H9 (cell line): ENCODE measurements around the gene ATP1A4. TPM values are rescaled to one million over a fixed set of nuclear protein-coding genes. Genes with fewer than 3 reads are reported as not detected.
"Not testable (repeated sequence)": the region's sequence is repeated elsewhere in the genome, so short reads cannot be mapped to it uniquely, and the experiment has no call there.

Experiments used
- DNase-seq: peaks from one replicate; pipeline ENCODE4 v3.0.0-alpha.2; 2017
- H2AFZ ChIP-seq: one replicate; pipeline ENCODE4 v1.6.1; 2013; ENCODE audit warnings: mild to moderate bottlenecking, low read length, control low read depth, moderate library complexity
- H2AK5ac ChIP-seq: 2 replicates; pipeline ENCODE4 v1.6.1; 2013; ENCODE audit warnings: low read length, control low read depth, mixed read lengths; ENCODE audit not compliant: insufficient read length
- H2BK120ac ChIP-seq: one replicate; pipeline ENCODE4 v1.6.1; 2013; ENCODE audit warnings: low read depth, mild to moderate bottlenecking, low read length, control low read depth, inconsistent platforms; ENCODE audit not compliant: poor library complexity, severe bottlenecking
- H2BK12ac ChIP-seq: 2 replicates; pipeline ENCODE4 v1.6.1; 2013; ENCODE audit warnings: low read length, control low read depth, mixed read lengths, low read depth; ENCODE audit not compliant: insufficient read length
- H2BK15ac ChIP-seq: 2 replicates; pipeline ENCODE4 v1.6.1; 2013; ENCODE audit warnings: low read depth, low read length, control low read depth
- H2BK20ac ChIP-seq: one replicate; pipeline ENCODE4 v1.6.1; 2013; ENCODE audit warnings: low read depth, mild to moderate bottlenecking, low read length, control low read depth, inconsistent platforms; ENCODE audit not compliant: poor library complexity, severe bottlenecking
- H2BK5ac ChIP-seq: 2 replicates; pipeline ENCODE4 v1.6.1; 2013; ENCODE audit warnings: low read length, control low read depth, mixed read lengths; ENCODE audit not compliant: insufficient read length
- H3K14ac ChIP-seq: 2 replicates; pipeline ENCODE4 v1.6.1; 2013; ENCODE audit warnings: low read length, control low read depth; ENCODE audit not compliant: insufficient read depth
- H3K18ac ChIP-seq: 2 replicates; pipeline ENCODE4 v1.6.1; 2013; ENCODE audit warnings: low read depth, mild to moderate bottlenecking, mixed read lengths, low read length, control low read depth; ENCODE audit not compliant: insufficient read length
- H3K23ac ChIP-seq: 2 replicates; pipeline ENCODE4 v1.6.1; 2013; ENCODE audit warnings: low read length, control low read depth, mixed read lengths, low read depth; ENCODE audit not compliant: insufficient read length
- H3K23me2 ChIP-seq: 2 replicates; pipeline ENCODE4 v1.6.1; 2013; ENCODE audit warnings: low read depth, mild to moderate bottlenecking, mixed read lengths, low read length, control low read depth; ENCODE audit not compliant: insufficient read length, poor library complexity, severe bottlenecking
- H3K27ac ChIP-seq: 2 replicates; pipeline ENCODE4 v1.5.1; 2013; ENCODE audit warnings: low read length, control low read depth, mixed read lengths, low read depth; ENCODE audit not compliant: insufficient read length
- H3K27me3 ChIP-seq: 2 replicates; pipeline ENCODE4 v1.6.1; 2013; ENCODE audit warnings: low read length, control low read depth, inconsistent platforms; ENCODE audit not compliant: insufficient read depth
- H3K4ac ChIP-seq: 2 replicates; pipeline ENCODE4 v1.6.1; 2013; ENCODE audit warnings: low read depth, mild to moderate bottlenecking, control low read depth, inconsistent platforms, low read length, moderate library complexity
- H3K4me1 ChIP-seq: 2 replicates; pipeline ENCODE4 v1.6.1; 2013; ENCODE audit warnings: low read length, control low read depth, inconsistent platforms; ENCODE audit not compliant: insufficient read depth
- H3K4me2 ChIP-seq: 2 replicates; pipeline ENCODE4 v1.6.1; 2013; ENCODE audit warnings: low read length, control low read depth, mixed read lengths; ENCODE audit not compliant: insufficient read length, insufficient read depth
- H3K56ac ChIP-seq: 2 replicates; pipeline ENCODE4 v1.6.1; 2013; ENCODE audit warnings: low read depth, mild to moderate bottlenecking, mixed read lengths, low read length, control low read depth; ENCODE audit not compliant: insufficient read length
- H3K79me1 ChIP-seq: 2 replicates; pipeline ENCODE4 v1.6.1; 2013; ENCODE audit warnings: low read depth, mild to moderate bottlenecking, moderate library complexity, low read length, control low read depth, inconsistent platforms; ENCODE audit not compliant: insufficient read depth, poor library complexity, severe bottlenecking
- H3K79me2 ChIP-seq: 2 replicates; pipeline ENCODE4 v1.6.1; 2013; ENCODE audit warnings: low read length, control low read depth, inconsistent platforms; ENCODE audit not compliant: insufficient read depth
- H3K9ac ChIP-seq: 2 replicates; pipeline ENCODE4 v1.6.1; 2013; ENCODE audit warnings: low read length, control low read depth, mixed read lengths; ENCODE audit not compliant: insufficient read length; ENCODE audit errors: extremely low read depth
- H3K9me3 ChIP-seq: one replicate; pipeline ENCODE4 v1.6.1; 2013; ENCODE audit warnings: low read depth, low read length, inconsistent platforms; ENCODE audit not compliant: control insufficient read depth
- H3T11ph ChIP-seq: one replicate; pipeline ENCODE4 v1.6.1; 2013; ENCODE audit warnings: mild to moderate bottlenecking, low read length, control low read depth, inconsistent platforms
- H4K20me1 ChIP-seq: one replicate; pipeline ENCODE4 v1.6.1; 2013; ENCODE audit not compliant: control insufficient read depth, insufficient read length, insufficient read depth
- H4K5ac ChIP-seq: 2 replicates; pipeline ENCODE4 v1.6.1; 2013; ENCODE audit warnings: low read depth, mild to moderate bottlenecking, mixed read lengths, low read length, control low read depth; ENCODE audit not compliant: insufficient read length
- H4K8ac ChIP-seq: replicated peaks from 2 replicates; pipeline ENCODE4 v1.6.1; 2013; ENCODE audit warnings: low read length, control low read depth, mixed read lengths, low read depth; ENCODE audit not compliant: insufficient read length
- H4K91ac ChIP-seq: 2 replicates; pipeline ENCODE4 v1.6.1; 2013; ENCODE audit warnings: low read depth, mild to moderate bottlenecking, moderate library complexity, mixed read lengths, low read length, control low read depth; ENCODE audit not compliant: insufficient read length
- H3K27ac Mint-ChIP-seq, 3 experiments: 2 replicates in 2 of 3; 3 replicates in 1 of 3; pipeline ENCODE4 v1.8.0; 2020 to 2021; ENCODE audit warnings: mixed read lengths in 3 of 3, mild to moderate bottlenecking in 1 of 3, moderate library complexity in 1 of 3
- H3K27me3 Mint-ChIP-seq: 2 replicates; pipeline ENCODE4 v1.8.0; 2021; ENCODE audit warnings: low read depth, mild to moderate bottlenecking, moderate library complexity, mixed read lengths
- H3K36me3 Mint-ChIP-seq, 3 experiments: 2 replicates in 2 of 3; 3 replicates in 1 of 3; pipeline ENCODE4 v1.8.0; 2020 to 2021; ENCODE audit warnings: low read depth in 3 of 3, mixed read lengths in 3 of 3; ENCODE audit not compliant: insufficient read depth in 1 of 3
- H3K4me1 Mint-ChIP-seq, 2 experiments: 2 replicates each; pipeline ENCODE4 v1.8.0; 2020; ENCODE audit warnings: mixed read lengths in 2 of 2
- H3K4me3 Mint-ChIP-seq, 2 experiments: 2 replicates in 1 of 2; 3 replicates in 1 of 2; pipeline ENCODE4 v1.8.0; 2020 to 2021; ENCODE audit warnings: mild to moderate bottlenecking in 2 of 2, mixed read lengths in 2 of 2, moderate library complexity in 1 of 2
- H3K9me3 Mint-ChIP-seq, 2 experiments: 2 replicates in 1 of 2; 3 replicates in 1 of 2; pipeline ENCODE4 v1.8.0; 2020; ENCODE audit warnings: mild to moderate bottlenecking in 2 of 2, mixed read lengths in 2 of 2, moderate library complexity in 1 of 2
- CTCF ChIP-seq: fragments of 200-600 bp; sonication (generic); conservative IDR thresholded peaks from 3 replicates; pipeline ENCODE4 v1.8.0; 2021; ENCODE audit warnings: antibody characterized with exemption, mild to moderate bottlenecking
- WGBS: extraction: QIAGEN DNeasy Blood & Tissue Kit; methylation state at CpG from one replicate; pipeline ENCODE4 v1.1.7; 2013; ENCODE audit warnings: missing lambda C conversion rate, low lambda C conversion rate, mixed read lengths; ENCODE audit not compliant: insufficient read length; ENCODE audit errors: extremely low coverage; 5-methylcytosine and 5-hydroxymethylcytosine counted together
- total RNA-seq: library from RNA; stranded (reverse); gene quantifications from 2 replicates; pipeline ENCODE4 v1.2.1, GENCODE V29; 2021

Gene ATP1A4
- total RNA-seq, 1 experiment from 2014 or later = 0.20 TPM

GRCh38 chr1:160109686-160110085 lies 41.7 kb upstream of the ATP1A4 start:
- WGBS = no CpG with 5 or more reads among the region's 4 CpGs

GRCh38 chr1:160111462-160111861 lies 39.9 kb upstream of the ATP1A4 start:
- not testable (repeated sequence) for H4K5ac ChIP-seq, H3K18ac ChIP-seq, DNase-seq, H3K23ac ChIP-seq, H3K23me2 ChIP-seq, H2BK20ac ChIP-seq, H3K14ac ChIP-seq, H4K20me1 ChIP-seq, H3K36me3 Mint-ChIP-seq, H2AK5ac ChIP-seq, H2BK15ac ChIP-seq, H2BK5ac ChIP-seq, H3K27me3 Mint-ChIP-seq, H3K79me1 ChIP-seq, H3K9me3 ChIP-seq, H3K79me2 ChIP-seq, H4K91ac ChIP-seq, H4K8ac ChIP-seq, H2BK12ac ChIP-seq, H2AFZ ChIP-seq, H3K4ac ChIP-seq, H3K27me3 ChIP-seq, H3K4me3 Mint-ChIP-seq, H3T11ph ChIP-seq, H2BK120ac ChIP-seq, H3K4me2 ChIP-seq, H3K56ac ChIP-seq, H3K27ac ChIP-seq, H3K9me3 Mint-ChIP-seq, H3K27ac Mint-ChIP-seq, H3K9ac ChIP-seq
- peaks cover 11% of the 10 kb centered on the region; the same call in 1 of the 2 replicates for H3K4me1 ChIP-seq
- peaks cover 63 to 70% of the 10 kb centered on the region in 2 experiments for H3K4me1 Mint-ChIP-seq
- no CpG with 5 or more reads among the region's 10 CpGs for WGBS

More at GRCh38 chr1:160109686-160110085, 41.7 kb upstream of the ATP1A4 start:
- no peak overlapping the region for H3K23ac ChIP-seq
- no peak overlapping the region for H3K4ac ChIP-seq
- Mint-ChIP-seq H3K27ac (peak overlapping the region; percentile 37 to 87 (median 84); a peak in 5 of 7 replicates), H3K9me3 (no peaks in the 10 kb centered on the region; a peak in 1 of 5 replicates), H3K4me1 (peaks cover 47 to 58% of the 10 kb centered on the region in 2 experiments), H3K27me3 (peaks cover 5% of the 10 kb centered on the region), H3K36me3 (no peaks in the 10 kb centered on the region; a peak in 1 of 7 replicates), H3K4me3 (peak overlapping the region in 1 of 2 experiments; percentile 52; a peak in 2 of 5 replicates)
- no peak overlapping the region for H4K8ac ChIP-seq
- no peak for TF ChIP-seq CTCF
- no peaks in the 10 kb centered on the region for H3K27me3 ChIP-seq
- no peaks in the 10 kb centered on the region for H4K20me1 ChIP-seq
- no peak overlapping the region for H3T11ph ChIP-seq
- no peaks in the 10 kb centered on the region for H3K79me2 ChIP-seq
- H2BK5ac ChIP-seq = no peak overlapping the region
- H3K4me2 ChIP-seq = no peak overlapping the region
- H3K4me1 ChIP-seq = peaks cover 8% of the 10 kb centered on the region; the same call in 1 of the 2 replicates
- H3K9me3 ChIP-seq = no peaks in the 10 kb centered on the region
- no peak overlapping the region for H2BK20ac ChIP-seq
- H4K5ac ChIP-seq = no peak overlapping the region
- no peak overlapping the region for H3K27ac ChIP-seq
- H2AK5ac ChIP-seq = no peak overlapping the region
- H2BK120ac ChIP-seq = no peak overlapping the region
- no peak overlapping the region for H3K18ac ChIP-seq
- no peak overlapping the region for H2BK12ac ChIP-seq
- H2BK15ac ChIP-seq = no peak overlapping the region
- H4K91ac ChIP-seq = no peak overlapping the region
- no peak overlapping the region for H3K56ac ChIP-seq
- H3K23me2 ChIP-seq = no peaks in the 10 kb centered on the region
- H2AFZ ChIP-seq = no peak overlapping the region
- H3K14ac ChIP-seq = no peak overlapping the region
- DNase-seq = no peak
- H3K9ac ChIP-seq = no peak overlapping the region
- no peaks in the 10 kb centered on the region for H3K79me1 ChIP-seq
